ENCODE results near the gene TUBGCP3.
"Not testable (repeated sequence)": the region's sequence is repeated elsewhere in the genome, so short reads cannot be mapped to it uniquely, and the experiment has no call there.

DNA sequence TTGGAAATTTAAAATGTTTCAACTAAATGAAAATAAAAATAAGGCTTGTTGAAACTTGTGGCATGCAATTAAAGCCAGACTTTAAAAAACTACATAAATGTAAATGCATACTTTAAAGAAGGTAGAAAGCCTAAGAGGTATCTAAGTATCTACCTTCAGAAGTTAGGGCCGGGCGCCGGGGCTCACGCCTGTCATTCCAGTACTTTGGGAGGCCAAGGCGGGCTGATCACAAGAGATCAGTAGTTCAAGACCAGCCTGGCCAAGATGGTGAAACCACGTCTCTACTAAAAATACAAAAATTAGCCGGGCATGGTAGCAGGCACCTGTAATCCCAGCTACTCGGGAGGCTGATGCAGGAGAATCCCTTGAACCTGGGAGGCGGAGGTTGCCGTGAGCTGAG is 42.3 kb upstream of the TUBGCP3 start:
- not testable (repeated sequence) for TF ChIP-seq SP1 (IDR thresholded peaks at IDR 0.05); CTCF (IDR thresholded peaks at IDR 0.05; ENCODE audit: low read depth, low read length, missing input control); RAD21 (IDR thresholded peaks at IDR 0.05); JUND (IDR thresholded peaks at IDR 0.05)
- TF ChIP-seq, protein P1, sequence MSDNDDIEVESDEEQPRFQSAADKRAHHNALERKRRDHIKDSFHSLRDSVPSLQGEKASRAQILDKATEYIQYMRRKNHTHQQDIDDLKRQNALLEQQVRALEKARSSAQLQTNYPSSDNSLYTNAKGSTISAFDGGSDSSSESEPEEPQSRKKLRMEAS (IDR thresholded peaks at IDR 0.05) = not testable (repeated sequence)
- TF ChIP-seq, protein P2, sequence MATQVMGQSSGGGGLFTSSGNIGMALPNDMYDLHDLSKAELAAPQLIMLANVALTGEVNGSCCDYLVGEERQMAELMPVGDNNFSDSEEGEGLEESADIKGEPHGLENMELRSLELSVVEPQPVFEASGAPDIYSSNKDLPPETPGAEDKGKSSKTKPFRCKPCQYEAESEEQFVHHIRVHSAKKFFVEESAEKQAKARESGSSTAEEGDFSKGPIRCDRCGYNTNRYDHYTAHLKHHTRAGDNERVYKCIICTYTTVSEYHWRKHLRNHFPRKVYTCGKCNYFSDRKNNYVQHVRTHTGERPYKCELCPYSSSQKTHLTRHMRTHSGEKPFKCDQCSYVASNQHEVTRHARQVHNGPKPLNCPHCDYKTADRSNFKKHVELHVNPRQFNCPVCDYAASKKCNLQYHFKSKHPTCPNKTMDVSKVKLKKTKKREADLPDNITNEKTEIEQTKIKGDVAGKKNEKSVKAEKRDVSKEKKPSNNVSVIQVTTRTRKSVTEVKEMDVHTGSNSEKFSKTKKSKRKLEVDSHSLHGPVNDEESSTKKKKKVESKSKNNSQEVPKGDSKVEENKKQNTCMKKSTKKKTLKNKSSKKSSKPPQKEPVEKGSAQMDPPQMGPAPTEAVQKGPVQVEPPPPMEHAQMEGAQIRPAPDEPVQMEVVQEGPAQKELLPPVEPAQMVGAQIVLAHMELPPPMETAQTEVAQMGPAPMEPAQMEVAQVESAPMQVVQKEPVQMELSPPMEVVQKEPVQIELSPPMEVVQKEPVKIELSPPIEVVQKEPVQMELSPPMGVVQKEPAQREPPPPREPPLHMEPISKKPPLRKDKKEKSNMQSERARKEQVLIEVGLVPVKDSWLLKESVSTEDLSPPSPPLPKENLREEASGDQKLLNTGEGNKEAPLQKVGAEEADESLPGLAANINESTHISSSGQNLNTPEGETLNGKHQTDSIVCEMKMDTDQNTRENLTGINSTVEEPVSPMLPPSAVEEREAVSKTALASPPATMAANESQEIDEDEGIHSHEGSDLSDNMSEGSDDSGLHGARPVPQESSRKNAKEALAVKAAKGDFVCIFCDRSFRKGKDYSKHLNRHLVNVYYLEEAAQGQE (IDR thresholded peaks at IDR 0.05) = not testable (repeated sequence)
